Tibial nerve (tissue), 3 donors: ENCODE measurements around the gene METTL25B.

Experiments
- POLR2A ChIP-seq, 2 donors: fragments of 450-650 bp; IDR thresholded peaks; one replicate each; pipeline ENCODE4 v1.6.1; 2017; ENCODE audit warnings: antibody characterized with exemption in 2 of 2, mild to moderate bottlenecking in 2 of 2, moderate library complexity in 2 of 2
- TF ChIP-seq, protein P1 (sequence below), 5 experiments: fragments of 200-600 bp in 3 of 5; fragments of 450-650 bp in 2 of 5; sonication (generic) in 3 of 5; IDR thresholded peaks; one replicate each; pipeline ENCODE4 v1.5.1; 2016 to 2019; ENCODE audit warnings: antibody characterized with exemption in 5 of 5, mild to moderate bottlenecking in 3 of 5, moderate library complexity in 2 of 5

DNA sequence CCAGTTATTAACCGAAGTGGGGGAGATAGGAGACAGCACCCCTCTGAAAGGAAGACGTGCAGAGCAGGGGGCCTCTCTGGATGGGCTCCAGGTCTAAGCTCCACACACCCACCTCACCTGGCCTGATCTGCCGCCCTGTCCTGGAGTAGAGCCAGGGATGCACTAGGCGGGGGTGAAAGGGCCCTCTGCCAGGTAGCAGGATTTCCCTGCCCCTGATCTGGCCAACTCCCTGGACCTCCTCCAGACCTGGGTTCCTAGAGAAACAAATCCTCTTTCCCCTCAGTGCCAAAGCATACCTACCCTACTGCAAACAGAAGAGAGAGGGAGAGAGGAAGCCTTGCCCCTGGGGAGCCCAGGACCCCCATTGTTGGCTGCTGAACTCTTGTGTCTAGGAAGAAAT lies 24.9 kb upstream of the METTL25B start:
- TF ChIP-seq, protein P1, sequence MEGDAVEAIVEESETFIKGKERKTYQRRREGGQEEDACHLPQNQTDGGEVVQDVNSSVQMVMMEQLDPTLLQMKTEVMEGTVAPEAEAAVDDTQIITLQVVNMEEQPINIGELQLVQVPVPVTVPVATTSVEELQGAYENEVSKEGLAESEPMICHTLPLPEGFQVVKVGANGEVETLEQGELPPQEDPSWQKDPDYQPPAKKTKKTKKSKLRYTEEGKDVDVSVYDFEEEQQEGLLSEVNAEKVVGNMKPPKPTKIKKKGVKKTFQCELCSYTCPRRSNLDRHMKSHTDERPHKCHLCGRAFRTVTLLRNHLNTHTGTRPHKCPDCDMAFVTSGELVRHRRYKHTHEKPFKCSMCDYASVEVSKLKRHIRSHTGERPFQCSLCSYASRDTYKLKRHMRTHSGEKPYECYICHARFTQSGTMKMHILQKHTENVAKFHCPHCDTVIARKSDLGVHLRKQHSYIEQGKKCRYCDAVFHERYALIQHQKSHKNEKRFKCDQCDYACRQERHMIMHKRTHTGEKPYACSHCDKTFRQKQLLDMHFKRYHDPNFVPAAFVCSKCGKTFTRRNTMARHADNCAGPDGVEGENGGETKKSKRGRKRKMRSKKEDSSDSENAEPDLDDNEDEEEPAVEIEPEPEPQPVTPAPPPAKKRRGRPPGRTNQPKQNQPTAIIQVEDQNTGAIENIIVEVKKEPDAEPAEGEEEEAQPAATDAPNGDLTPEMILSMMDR (IDR thresholded peaks at IDR 0.05), result no peak
- no peak for TF ChIP-seq POLR2A (IDR thresholded peaks at IDR 0.05)
